ENCODE measurements around the gene NFKB2. TPM values are rescaled to one million over a fixed set of nuclear protein-coding genes. Genes with fewer than 3 reads are reported as not detected.

NFKB2 gene
- 16.8 and 37.6 TPM in 2 replicates for total RNA-seq

DNA sequence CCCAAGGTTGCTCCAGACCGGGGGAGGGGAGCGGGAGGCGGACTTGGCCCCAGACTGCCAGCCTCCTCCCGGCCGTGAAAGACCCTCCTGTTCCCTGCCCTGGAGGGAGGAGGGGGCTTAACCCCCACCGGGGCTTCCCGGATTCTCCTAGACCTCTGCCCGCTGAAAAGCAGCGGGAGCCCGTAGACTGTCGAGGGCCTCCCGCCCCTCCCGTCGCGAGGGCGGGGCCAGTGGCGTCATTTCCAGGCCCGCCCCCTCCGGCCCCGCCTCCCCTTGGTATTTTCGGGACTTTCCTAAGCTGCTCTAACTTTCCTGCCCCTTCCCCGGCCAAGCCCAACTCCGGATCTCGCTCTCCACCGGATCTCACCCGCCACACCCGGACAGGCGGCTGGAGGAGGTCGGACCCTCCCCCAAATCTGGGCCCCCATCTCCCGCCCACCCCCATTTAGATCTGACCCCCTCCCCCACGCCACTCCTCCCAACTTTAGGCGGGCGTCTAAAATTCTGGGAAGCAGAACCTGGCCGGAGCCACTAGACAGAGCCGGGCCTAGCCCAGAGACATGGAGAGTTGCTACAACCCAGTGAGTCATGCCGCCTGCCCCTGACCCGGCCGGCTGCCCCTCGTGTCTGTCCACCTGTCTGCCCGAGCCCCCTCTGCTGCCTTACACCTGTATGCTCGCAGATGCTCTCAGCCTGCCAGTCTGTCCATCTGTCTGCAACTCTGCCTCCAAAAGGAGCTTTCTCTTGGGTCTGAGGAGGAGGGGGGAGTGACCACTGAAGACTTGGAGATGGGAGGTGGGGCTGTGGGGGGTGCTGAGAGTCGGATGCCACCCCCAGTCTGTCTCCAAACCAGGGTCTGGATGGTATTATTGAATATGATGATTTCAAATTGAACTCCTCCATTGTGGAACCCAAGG lies at the start of gene NFKB2:
NFKB2 (plus strand) TSS at position 306 of the 917 bp plus-strand sequence; CDS start at position 561, 255 bp downstream.
- peak; percentile 88 for DNase-seq (ENCODE audit: low read depth)
- H3K4me3 ChIP-seq (ENCODE audit: low read depth, low read length) = peak within 1 kb of the TSS; percentile 73
- TF ChIP-seq, protein P1, sequence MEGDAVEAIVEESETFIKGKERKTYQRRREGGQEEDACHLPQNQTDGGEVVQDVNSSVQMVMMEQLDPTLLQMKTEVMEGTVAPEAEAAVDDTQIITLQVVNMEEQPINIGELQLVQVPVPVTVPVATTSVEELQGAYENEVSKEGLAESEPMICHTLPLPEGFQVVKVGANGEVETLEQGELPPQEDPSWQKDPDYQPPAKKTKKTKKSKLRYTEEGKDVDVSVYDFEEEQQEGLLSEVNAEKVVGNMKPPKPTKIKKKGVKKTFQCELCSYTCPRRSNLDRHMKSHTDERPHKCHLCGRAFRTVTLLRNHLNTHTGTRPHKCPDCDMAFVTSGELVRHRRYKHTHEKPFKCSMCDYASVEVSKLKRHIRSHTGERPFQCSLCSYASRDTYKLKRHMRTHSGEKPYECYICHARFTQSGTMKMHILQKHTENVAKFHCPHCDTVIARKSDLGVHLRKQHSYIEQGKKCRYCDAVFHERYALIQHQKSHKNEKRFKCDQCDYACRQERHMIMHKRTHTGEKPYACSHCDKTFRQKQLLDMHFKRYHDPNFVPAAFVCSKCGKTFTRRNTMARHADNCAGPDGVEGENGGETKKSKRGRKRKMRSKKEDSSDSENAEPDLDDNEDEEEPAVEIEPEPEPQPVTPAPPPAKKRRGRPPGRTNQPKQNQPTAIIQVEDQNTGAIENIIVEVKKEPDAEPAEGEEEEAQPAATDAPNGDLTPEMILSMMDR (IDR thresholded peaks at IDR 0.05; ENCODE audit: insufficient read depth, low read depth, low read length) = no peak

DNA sequence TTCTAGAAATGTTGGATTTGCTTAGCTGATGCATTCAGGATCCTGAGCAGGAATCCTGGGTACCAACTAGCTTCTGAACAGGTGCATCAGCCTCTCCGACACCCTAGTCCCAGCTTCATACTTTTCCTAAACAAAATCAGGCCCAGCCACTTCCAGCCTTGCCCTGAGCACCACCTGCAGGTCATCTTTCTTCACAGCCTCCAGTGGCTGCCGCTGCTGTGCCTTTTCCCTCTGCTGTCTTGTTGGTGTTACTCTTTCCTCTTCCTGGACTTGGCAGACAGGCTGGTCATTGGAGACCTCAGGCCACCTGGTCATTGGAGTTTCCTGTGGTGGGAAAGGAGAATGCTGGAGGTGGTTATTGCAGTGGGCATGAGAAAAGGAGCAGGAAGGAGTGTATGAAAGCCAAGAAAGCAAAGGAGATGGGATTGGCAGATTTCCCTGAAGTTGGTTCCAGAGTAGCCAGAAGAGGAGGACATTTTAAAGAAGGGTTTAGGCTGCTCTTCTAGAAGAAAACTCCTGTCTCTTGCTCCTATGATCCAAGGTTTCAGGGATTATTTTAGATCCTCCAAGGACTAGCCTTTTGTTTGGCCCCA lies 48.2 kb upstream of the NFKB2 start:
- DNase-seq (ENCODE audit: low read depth) = peak; percentile 51
- TF ChIP-seq, protein P1 (IDR thresholded peaks at IDR 0.05; ENCODE audit: insufficient read depth, low read depth, low read length) = peak; percentile 66
- H3K4me3 ChIP-seq (ENCODE audit: low read depth, low read length) = no peak overlapping the region

DNA sequence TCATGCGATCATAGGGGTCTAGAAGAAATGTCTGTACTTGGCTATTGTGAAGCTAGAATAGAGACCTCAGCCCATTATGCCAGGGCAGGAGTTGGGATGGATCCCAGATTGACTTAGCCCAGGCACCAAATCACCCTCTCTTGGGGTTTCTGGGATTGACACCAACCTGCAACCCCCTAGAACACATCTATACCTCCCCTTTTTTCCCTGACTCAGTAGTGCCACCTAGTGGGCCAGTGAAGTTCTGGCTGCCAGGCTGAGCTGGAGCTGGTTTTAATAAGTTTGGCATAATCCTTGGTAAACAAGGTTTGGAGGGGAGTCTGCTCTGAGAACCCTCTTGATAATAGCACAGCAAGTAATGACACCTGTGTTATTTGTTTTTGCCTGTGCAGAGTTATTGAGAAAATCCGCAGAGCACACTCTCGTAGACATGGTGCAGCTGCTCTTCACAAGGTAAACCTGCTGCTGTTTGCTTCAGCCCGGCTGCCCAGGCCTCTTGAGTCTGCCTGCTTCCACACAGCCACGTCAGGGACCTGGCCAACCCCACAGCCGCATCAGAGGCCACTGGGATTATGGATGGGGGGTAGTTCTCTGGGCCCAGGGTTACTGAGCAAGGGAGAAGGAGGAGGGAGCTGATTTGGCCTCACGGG lies 43.3 kb upstream of the NFKB2 start:
- TF ChIP-seq, protein P1 (IDR thresholded peaks at IDR 0.05; ENCODE audit: insufficient read depth, low read depth, low read length) = peak; percentile 96
- no peak overlapping the region for H3K4me3 ChIP-seq (ENCODE audit: low read depth, low read length)
- peak; percentile 64 for DNase-seq (ENCODE audit: low read depth)

DNA sequence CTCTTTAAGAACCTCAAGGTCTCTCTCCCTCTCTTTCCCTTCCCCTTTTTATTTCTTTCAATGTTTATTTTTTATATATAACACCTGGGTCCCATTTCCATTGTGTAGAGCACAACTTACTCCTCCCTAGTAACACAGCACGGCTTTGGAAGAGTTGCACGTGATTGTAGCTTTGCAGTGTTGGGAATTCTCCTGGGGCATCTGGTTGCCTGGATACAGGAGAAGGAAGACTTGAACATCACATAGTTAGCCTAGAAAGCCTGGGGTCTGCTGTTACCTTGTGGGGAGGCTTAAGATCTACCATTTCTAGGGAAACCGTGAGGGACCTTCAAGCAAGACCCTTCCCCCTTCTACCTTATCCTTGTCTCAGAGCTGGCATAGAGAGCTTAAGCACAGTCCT lies 41.1 kb upstream of the NFKB2 start:
- H3K4me3 ChIP-seq (ENCODE audit: low read depth, low read length) = no peak overlapping the region
- TF ChIP-seq, protein P1 (IDR thresholded peaks at IDR 0.05; ENCODE audit: insufficient read depth, low read depth, low read length) = no peak
- DNase-seq (ENCODE audit: low read depth) = no peak

DNA sequence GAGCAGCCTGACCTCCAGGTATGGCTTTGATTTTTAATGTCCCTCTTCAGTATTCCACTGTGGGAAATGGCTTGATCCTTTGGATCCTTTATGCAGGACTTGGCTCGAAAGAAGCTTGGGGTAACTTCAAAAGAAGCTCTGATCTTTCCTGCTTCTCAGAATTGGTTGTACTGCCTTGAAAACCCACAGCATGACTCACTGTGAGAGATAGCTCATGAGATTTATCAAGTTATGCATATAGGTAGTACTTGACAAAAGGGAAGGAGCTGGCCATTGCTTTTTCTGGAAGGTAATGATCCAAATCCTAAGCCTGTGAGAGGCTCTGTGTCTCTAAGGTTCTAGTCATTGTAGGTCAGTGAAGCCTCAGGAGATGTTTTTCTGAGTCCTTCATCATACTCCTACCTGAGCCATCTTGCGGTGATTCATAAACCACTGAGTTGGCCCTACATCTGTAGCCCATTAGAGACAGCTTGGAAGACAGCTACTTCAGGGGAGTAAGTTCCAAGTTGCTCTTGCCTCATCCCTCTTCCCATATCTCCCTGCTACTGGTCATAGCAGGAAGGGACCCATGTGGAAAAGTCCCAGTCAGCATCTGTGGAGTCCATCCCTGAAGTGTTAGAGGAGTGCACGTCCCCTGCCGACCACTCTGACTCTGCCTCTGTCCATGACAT lies 36.7 kb upstream of the NFKB2 start:
- H3K4me3 ChIP-seq (ENCODE audit: low read depth, low read length) = no peak overlapping the region
- TF ChIP-seq, protein P1 (IDR thresholded peaks at IDR 0.05; ENCODE audit: insufficient read depth, low read depth, low read length) = no peak
- DNase-seq (ENCODE audit: low read depth) = no peak

DNA sequence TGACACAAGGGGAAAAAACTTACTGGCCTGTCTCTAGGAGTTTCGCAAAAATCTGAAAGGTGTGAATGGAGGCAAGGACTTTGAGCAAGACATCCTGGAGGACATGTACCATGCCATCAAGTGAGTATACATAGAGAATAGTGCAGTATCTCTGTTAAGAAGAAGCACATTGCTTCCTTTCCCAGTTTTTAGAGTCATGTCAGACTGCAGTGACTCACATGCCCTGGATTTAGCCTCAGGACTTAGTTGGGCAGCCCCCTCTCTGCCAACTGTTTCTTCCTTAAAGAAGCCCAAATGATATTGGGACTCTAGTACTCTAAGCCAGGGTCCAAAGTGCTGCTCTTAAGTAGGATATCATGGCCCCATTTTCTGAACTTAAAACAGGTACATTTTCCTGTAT lies 28.1 kb upstream of the NFKB2 start:
- TF ChIP-seq, protein P1 (IDR thresholded peaks at IDR 0.05; ENCODE audit: insufficient read depth, low read depth, low read length) = no peak

More for the DNA sequence above, 28.1 kb upstream of the NFKB2 start:
- no peak for DNase-seq (ENCODE audit: low read depth)
- no peak overlapping the region for H3K4me3 ChIP-seq (ENCODE audit: low read depth, low read length)
